H4 (cell line): ENCODE results near the gene LGI1. TPM values are rescaled to one million over a fixed set of nuclear protein-coding genes. Genes with fewer than 3 reads are reported as not detected.
A peak's percentile ranks its signal among the peaks of the same experiment; 100 is the strongest.
"Not testable (repeated sequence)": the region's sequence is repeated elsewhere in the genome, so short reads cannot be mapped to it uniquely, and the experiment has no call there.

Source experiments
- DNase-seq: peaks from one replicate; pipeline ENCODE4 v3.0.0-alpha.2; 2015; ENCODE audit warnings: low spot score
- total RNA-seq: library from RNA; depleted of rRNA; stranded (reverse); fragments of >200 nt; shearing (Covaris generic); gene quantifications from 2 replicates; pipeline ENCODE4 v1.2.3, GENCODE V29; 2014

The LGI1 gene
- total RNA-seq, 1 experiment from 2014 or later: 0.08 TPM

- DNase-seq: no peak
Observed at GRCh38 chr10:93807371-93807770, 49.6 kb downstream of the LGI1 start.

- no peak for DNase-seq
Observed at GRCh38 chr10:93812659-93813338, 55.1 kb downstream of the LGI1 start.

GRCh38 chr10:93813507-93814465 is 56.0 kb downstream of the LGI1 start:
- peak; percentile 63 for DNase-seq

- DNase-seq: peak; percentile 10
Observed at GRCh38 chr10:93815304-93816096, 57.8 kb downstream of the LGI1 start.

- DNase-seq: peak; percentile 55
Observed at GRCh38 chr10:93816123-93816747, 58.5 kb downstream of the LGI1 start.

- no peak for DNase-seq
Observed at GRCh38 chr10:93818086-93818485, 60.4 kb downstream of the LGI1 start.

GRCh38 chr10:93819520-93819919 is 61.8 kb downstream of the LGI1 start:
- no peak for DNase-seq

GRCh38 chr10:93820434-93820833 is 62.7 kb downstream of the LGI1 start:
- no peak for DNase-seq

GRCh38 chr10:93821051-93821772 is 63.5 kb downstream of the LGI1 start:
- peak; percentile 27 for DNase-seq

GRCh38 chr10:93826355-93826754 is 68.6 kb downstream of the LGI1 start:
- DNase-seq: no peak

- no peak for DNase-seq
Observed at GRCh38 chr10:93827056-93827804, 69.5 kb downstream of the LGI1 start.

GRCh38 chr10:93831065-93831464 is 73.3 kb downstream of the LGI1 start:
- DNase-seq: not testable (repeated sequence)

- no peak for DNase-seq
Observed at GRCh38 chr10:93835770-93836169, 78.0 kb downstream of the LGI1 start.

- DNase-seq: no peak
Observed at GRCh38 chr10:93837822-93838221, 80.1 kb downstream of the LGI1 start.

- DNase-seq: no peak
Observed at GRCh38 chr10:93838278-93838677, 80.5 kb downstream of the LGI1 start.

- DNase-seq: no peak
Observed at GRCh38 chr10:93841961-93842360, 84.2 kb downstream of the LGI1 start.

GRCh38 chr10:93844979-93845626 is 87.4 kb downstream of the LGI1 start:
- DNase-seq: no peak
